ENCODE data around the gene SFXN2. TPM values are rescaled to one million over a fixed set of nuclear protein-coding genes. Genes with fewer than 3 reads are reported as not detected.
"Not testable (repeated sequence)": the region's sequence is repeated elsewhere in the genome, so short reads cannot be mapped to it uniquely, and the experiment has no call there.

SFXN2 gene
- polyA plus RNA-seq, 1 of the 3 experiments (the other 2 are of a cell fraction): 10.2 TPM

DNA sequence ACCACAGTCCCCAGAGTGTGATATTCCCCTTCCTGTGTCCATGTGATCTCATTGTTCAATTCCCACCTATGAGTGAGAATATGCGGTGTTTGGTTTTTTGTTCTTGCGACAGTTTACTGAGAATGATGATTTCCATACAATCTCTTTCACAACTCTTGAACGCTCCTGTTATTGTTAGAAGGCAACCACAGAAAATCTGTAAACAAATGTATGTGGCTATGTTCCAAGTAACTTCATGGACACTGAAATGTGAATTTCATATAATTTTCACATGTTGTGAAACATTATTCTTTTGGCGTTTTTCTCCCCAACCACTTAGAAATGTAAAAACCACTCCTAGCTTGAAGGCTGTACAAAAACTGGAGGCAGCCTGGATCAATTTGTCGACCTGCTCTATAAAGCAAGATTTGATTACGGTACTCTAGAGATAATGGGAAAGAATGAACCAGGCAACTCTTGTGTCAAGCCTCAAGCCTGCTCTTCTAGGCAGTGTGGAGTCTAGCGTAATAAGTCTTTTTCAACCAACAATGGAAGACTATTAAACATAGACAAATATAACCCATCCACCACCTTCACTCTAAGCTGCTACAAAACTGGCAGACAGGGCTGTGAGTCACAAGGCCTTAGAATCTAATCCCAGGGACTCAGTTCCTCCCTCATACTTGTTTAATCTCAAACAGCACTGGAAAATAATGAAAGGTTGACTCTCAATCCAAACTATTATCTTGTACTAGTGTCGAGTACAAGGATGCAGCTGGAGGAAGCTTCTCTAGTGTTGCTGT, 23.0 kb upstream of the SFXN2 start:
- no peaks in the 10 kb centered on the region for H3K79me2 ChIP-seq (ENCODE audit: insufficient read depth)
- H3K9ac ChIP-seq: no peak overlapping the region
- no peaks in the 10 kb centered on the region for H3K4me1 ChIP-seq (ENCODE audit: control insufficient read depth in 1 of 2, insufficient read depth in 2 of 2, low read depth in 1 of 2, low read length in 1 of 2)
- H3K9me3 ChIP-seq: no peaks in the 10 kb centered on the region
- peaks cover under 1 to 13% of the 10 kb centered on the region in 2 experiments for H3K36me3 ChIP-seq (replicated peaks in 1 of 2; ENCODE audit: control insufficient read depth in 1 of 2, insufficient read depth in 2 of 2, low read length in 1 of 2)
- no peak overlapping the region for H3K27ac ChIP-seq (ENCODE audit: low read depth in 2 of 2, low read length in 1 of 2)
- WGBS (ENCODE audit: low lambda C conversion rate): 89% methylated on average over 8 of the region's 8 CpGs
- H3F3A ChIP-seq (replicated peaks; ENCODE audit: insufficient read depth): peaks cover 3% of the 10 kb centered on the region
- H3K27me3 ChIP-seq (ENCODE audit: insufficient read depth): no peaks in the 10 kb centered on the region
- H3K4me3 ChIP-seq (ENCODE audit: low read depth in 2 of 2, low read length in 1 of 2): no peak overlapping the region
- DNase-seq: no peak
- no peaks in the 10 kb centered on the region for H3K9me2 ChIP-seq
- TF ChIP-seq GABPA (IDR thresholded peaks at IDR 0.05; ENCODE audit: low read depth): no peak
- no peak for TF ChIP-seq CHD2 (IDR thresholded peaks at IDR 0.05; ENCODE audit: low read length, partially characterized antibody)
- TF ChIP-seq MXI1 (IDR thresholded peaks at IDR 0.05; ENCODE audit: low read depth, low read length): no peak
- no peak for TF ChIP-seq REST (IDR thresholded peaks at IDR 0.05; ENCODE audit: low read depth, low read length)
- no peak for TF ChIP-seq FOXJ3 (CRISPR knock-in tag; IDR thresholded peaks at IDR 0.05)
- TF ChIP-seq MEF2A (IDR thresholded peaks at IDR 0.05; ENCODE audit: borderline replicate concordance, low read depth): no peak
- TF ChIP-seq, protein P1, sequence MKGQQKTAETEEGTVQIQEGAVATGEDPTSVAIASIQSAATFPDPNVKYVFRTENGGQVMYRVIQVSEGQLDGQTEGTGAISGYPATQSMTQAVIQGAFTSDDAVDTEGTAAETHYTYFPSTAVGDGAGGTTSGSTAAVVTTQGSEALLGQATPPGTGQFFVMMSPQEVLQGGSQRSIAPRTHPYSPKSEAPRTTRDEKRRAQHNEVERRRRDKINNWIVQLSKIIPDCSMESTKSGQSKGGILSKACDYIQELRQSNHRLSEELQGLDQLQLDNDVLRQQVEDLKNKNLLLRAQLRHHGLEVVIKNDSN (IDR thresholded peaks at IDR 0.05; ENCODE audit: borderline replicate concordance, low read depth): no peak
- no peak for TF ChIP-seq EZH2phosphoT487 (IDR thresholded peaks at IDR 0.05; ENCODE audit: borderline replicate concordance, low read depth)
- TF ChIP-seq TEAD4 (IDR thresholded peaks at IDR 0.05; ENCODE audit: borderline replicate concordance, insufficient read depth): no peak
- TF ChIP-seq TAF1 (IDR thresholded peaks at IDR 0.05; ENCODE audit: borderline replicate concordance, low read depth, low read length): no peak
- no peak for TF ChIP-seq RFX5 (IDR thresholded peaks at IDR 0.05; ENCODE audit: low read length)
- ChIA-PET CTCF (interaction anchor here (0.6 to 1.1 kb wide), 3 partner anchors 21 to 125 kb away, joined by 3 to 5 read pairs (median 3); no protein-coding TSS in a partner anchor), POLR2A (no interaction called here)
- no peaks in the 10 kb centered on the region for H4K20me1 ChIP-seq (ENCODE audit: insufficient read depth)
- no peak overlapping the region for H3K4me2 ChIP-seq
- no peak overlapping the region for H2AFZ ChIP-seq (ENCODE audit: low read depth)

- H3K36me3 ChIP-seq (replicated peaks in 1 of 2; ENCODE audit: control insufficient read depth in 1 of 2, insufficient read depth in 2 of 2, low read length in 1 of 2): peaks cover 22 to 39% of the 10 kb centered on the region in 2 experiments
- H3F3A ChIP-seq (replicated peaks; ENCODE audit: insufficient read depth); H3K4me2 ChIP-seq; H3K9me3 ChIP-seq; H3K9ac ChIP-seq; H2AFZ ChIP-seq (ENCODE audit: low read depth); H3K27ac ChIP-seq (ENCODE audit: low read depth in 2 of 2, low read length in 1 of 2); DNase-seq; H3K79me2 ChIP-seq (ENCODE audit: insufficient read depth); H4K20me1 ChIP-seq (ENCODE audit: insufficient read depth); H3K4me3 ChIP-seq (ENCODE audit: low read depth in 2 of 2, low read length in 1 of 2); H3K9me2 ChIP-seq; H3K27me3 ChIP-seq (ENCODE audit: insufficient read depth); POLR2A ChIA-PET; H3K4me1 ChIP-seq (ENCODE audit: control insufficient read depth in 1 of 2, insufficient read depth in 2 of 2, low read depth in 1 of 2, low read length in 1 of 2): not testable (repeated sequence)
- WGBS (ENCODE audit: low lambda C conversion rate): 96% methylated on average over 10 of the region's 10 CpGs
- CTCF ChIA-PET: interaction anchor here (2.1 kb wide), 1 partner anchor 17 kb away, joined by 13 read pairs; no protein-coding TSS in a partner anchor
Measured at GRCh38 chr10:102695401-102695800, 19.0 kb upstream of the SFXN2 start.
